Natural killer cell (primary cell): ENCODE measurements around the gene KIRREL3. TPM values are rescaled to one million over a fixed set of nuclear protein-coding genes. Genes with fewer than 3 reads are reported as not detected.

Source experiments
- ATAC-seq, 3 donors: fragments of 150-1000 bp in 2 of 3; fragments of 200-7000 bp in 1 of 3; cut with Tn5 transposase; 1 replicate in 1 of 3; 2 replicates in 2 of 3; pipeline ENCODE4 v1.10.0; 2021; ENCODE audit warnings: mild to moderate bottlenecking in 2 of 3, moderate library complexity in 2 of 3
- DNase-seq, 2 donors: peaks; one replicate each; pipeline versions ENCODE4 v3.0.0 to v3.0.0-alpha.2; 2013 to 2021; ENCODE audit warnings: mixed read lengths in 1 of 2
- H3K27ac ChIP-seq: one replicate; pipeline ENCODE4 v1.5.1; 2013; ENCODE audit warnings: mild to moderate bottlenecking, low read length
- H3K27me3 ChIP-seq: one replicate; pipeline ENCODE4 v1.6.1; 2013; ENCODE audit warnings: low read length; ENCODE audit not compliant: control insufficient read depth, insufficient read depth
- H3K36me3 ChIP-seq: one replicate; pipeline ENCODE4 v1.6.1; 2013; ENCODE audit warnings: low read length; ENCODE audit not compliant: control insufficient read depth, insufficient read depth
- H3K4me1 ChIP-seq: one replicate; pipeline ENCODE4 v1.6.1; 2013; ENCODE audit warnings: low read length; ENCODE audit not compliant: control insufficient read depth, insufficient read depth
- H3K4me3 ChIP-seq: one replicate; pipeline ENCODE4 v1.5.1; 2013; ENCODE audit warnings: low read length
- H3K9me3 ChIP-seq: one replicate; pipeline ENCODE4 v1.6.1; 2013; ENCODE audit warnings: low read length; ENCODE audit not compliant: control insufficient read depth, insufficient read depth
- H3K27ac Mint-ChIP-seq, 2 donors: one replicate each; pipeline ENCODE4 v1.8.0; 2022; ENCODE audit warnings: mild to moderate bottlenecking in 2 of 2, mixed read lengths in 2 of 2, moderate library complexity in 1 of 2
- H3K27me3 Mint-ChIP-seq, 2 donors: one replicate each; pipeline ENCODE4 v1.8.0; 2022; ENCODE audit warnings: low read depth in 2 of 2, mixed read lengths in 2 of 2
- H3K36me3 Mint-ChIP-seq: one replicate; pipeline ENCODE4 v1.8.0; 2022; ENCODE audit warnings: mixed read lengths
- H3K4me1 Mint-ChIP-seq, 2 donors: one replicate each; pipeline ENCODE4 v1.8.0; 2022; ENCODE audit warnings: mixed read lengths in 2 of 2
- H3K4me3 Mint-ChIP-seq: one replicate; pipeline ENCODE4 v1.8.0; 2022; ENCODE audit warnings: mild to moderate bottlenecking, moderate library complexity, mixed read lengths
- H3K9me3 Mint-ChIP-seq, 2 donors: one replicate each; pipeline ENCODE4 v1.8.0; 2022; ENCODE audit warnings: mixed read lengths in 2 of 2
- WGBS: methylation state at CpG from one replicate; pipeline ENCODE4 v1.1.7; 2013; ENCODE audit warnings: missing lambda C conversion rate; ENCODE audit not compliant: insufficient coverage; 5-methylcytosine and 5-hydroxymethylcytosine counted together
- intact Hi-C: fragments of 100-400 bp; cut with micrococcal nuclease; formaldehyde crosslinking; loops from one replicate; pipeline ENCODE4 v1.14.2; 2022
- total RNA-seq, 4 donors: library from RNA; stranded (reverse); fragments of 120-200 nt in 1 of 4; gene quantifications; one replicate each; pipeline versions ENCODE4 v1.2.3 to v1.2.4, GENCODE V29; 2013 to 2022
- TF ChIP-seq, protein P1 (sequence below): fragments of 200-600 bp; IDR thresholded peaks from one replicate; pipeline ENCODE4 v1.8.0; 2022; ENCODE audit warnings: antibody characterized with exemption

Gene KIRREL3
- total RNA-seq, 3 donors from 2014 or later (not counting 1 experiment from before 2014, with no cell fraction given) = not detected

DNA sequence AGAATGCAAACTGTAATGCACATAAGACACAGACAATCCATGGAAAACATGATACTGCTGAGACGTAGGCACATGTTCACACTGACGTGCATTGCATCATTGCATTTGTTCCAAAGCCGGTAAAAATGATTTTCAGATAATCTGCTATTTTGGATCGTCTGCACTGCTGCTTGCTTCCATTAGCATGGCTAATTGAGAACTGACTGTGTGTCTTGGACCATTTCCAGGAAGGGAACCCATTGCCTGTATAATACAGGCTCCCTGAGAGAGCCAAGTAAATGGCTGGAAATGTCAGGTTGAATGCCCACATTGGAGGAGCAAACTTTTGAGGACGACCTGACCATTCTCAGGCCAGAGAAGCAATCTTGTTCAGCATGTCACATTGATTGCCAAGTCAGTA, 340.2 kb downstream of the KIRREL3 start:
- Histone ChIP-seq H3K4me1 (no peaks in the 10 kb centered on the region), H3K9me3 (no peaks in the 10 kb centered on the region), H3K4me3 (no peak overlapping the region), H3K27ac (no peak overlapping the region), H3K36me3 (no peaks in the 10 kb centered on the region), H3K27me3 (no peaks in the 10 kb centered on the region)
- no peaks in the 10 kb centered on the region for H3K4me1 Mint-ChIP-seq
- peaks cover 3 to 30% of the 10 kb centered on the region in 2 donors for H3K27me3 Mint-ChIP-seq
- H3K9me3 Mint-ChIP-seq = no peaks in the 10 kb centered on the region
- H3K36me3 Mint-ChIP-seq = no peaks in the 10 kb centered on the region
- ATAC-seq (no peak), DNase-seq (no peak)
- no peak overlapping the region for H3K4me3 Mint-ChIP-seq
- WGBS = 79% methylated on average over 5 of the region's 5 CpGs
- no peak overlapping the region for H3K27ac Mint-ChIP-seq
- intact Hi-C loops = no loop called here
- TF ChIP-seq, protein P1, sequence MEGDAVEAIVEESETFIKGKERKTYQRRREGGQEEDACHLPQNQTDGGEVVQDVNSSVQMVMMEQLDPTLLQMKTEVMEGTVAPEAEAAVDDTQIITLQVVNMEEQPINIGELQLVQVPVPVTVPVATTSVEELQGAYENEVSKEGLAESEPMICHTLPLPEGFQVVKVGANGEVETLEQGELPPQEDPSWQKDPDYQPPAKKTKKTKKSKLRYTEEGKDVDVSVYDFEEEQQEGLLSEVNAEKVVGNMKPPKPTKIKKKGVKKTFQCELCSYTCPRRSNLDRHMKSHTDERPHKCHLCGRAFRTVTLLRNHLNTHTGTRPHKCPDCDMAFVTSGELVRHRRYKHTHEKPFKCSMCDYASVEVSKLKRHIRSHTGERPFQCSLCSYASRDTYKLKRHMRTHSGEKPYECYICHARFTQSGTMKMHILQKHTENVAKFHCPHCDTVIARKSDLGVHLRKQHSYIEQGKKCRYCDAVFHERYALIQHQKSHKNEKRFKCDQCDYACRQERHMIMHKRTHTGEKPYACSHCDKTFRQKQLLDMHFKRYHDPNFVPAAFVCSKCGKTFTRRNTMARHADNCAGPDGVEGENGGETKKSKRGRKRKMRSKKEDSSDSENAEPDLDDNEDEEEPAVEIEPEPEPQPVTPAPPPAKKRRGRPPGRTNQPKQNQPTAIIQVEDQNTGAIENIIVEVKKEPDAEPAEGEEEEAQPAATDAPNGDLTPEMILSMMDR = no peak

DNA sequence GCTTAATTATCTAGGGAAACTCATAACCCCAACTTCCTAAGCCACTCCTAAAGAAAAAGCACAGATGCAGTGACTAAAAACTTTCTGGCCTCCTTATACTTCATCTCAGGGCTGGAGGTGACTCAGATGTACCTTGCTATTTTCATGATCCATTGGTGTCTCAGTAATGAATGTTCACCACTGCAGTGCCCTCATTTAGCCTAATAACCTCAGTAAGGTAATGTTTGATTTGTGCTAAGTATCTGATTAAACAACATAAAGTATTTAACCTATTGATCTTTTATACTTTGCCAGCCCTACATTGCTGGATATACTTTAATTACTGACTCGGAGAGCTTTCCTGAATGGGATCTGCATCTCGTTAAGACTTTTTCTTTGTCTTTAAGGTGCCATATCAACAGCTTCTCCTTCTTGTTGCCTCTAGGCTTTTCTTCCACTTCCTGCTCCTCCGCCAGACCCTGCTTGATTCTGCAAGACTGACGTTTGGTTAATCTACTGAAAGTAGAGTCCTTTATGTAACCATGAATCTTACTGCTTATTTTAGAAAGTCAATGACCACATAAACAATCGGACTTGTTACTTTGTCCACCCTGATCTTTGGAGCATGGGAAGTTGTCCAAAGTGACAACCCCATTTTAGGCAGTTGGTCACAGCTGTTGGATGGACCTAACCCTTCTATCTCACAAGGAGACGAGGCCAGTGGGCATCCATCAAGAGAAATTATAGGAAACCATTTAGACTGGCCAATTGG, 342.1 kb downstream of the KIRREL3 start:
- TF ChIP-seq, protein P1 = no peak
- 68% methylated on average over 6 of the region's 6 CpGs for WGBS
- H3K9me3 Mint-ChIP-seq = no peaks in the 10 kb centered on the region

GRCh38 chr11:126655807-126656128, 344.8 kb downstream of the KIRREL3 start:
- no peaks in the 10 kb centered on the region for H3K36me3 ChIP-seq
- no peaks in the 10 kb centered on the region for H3K36me3 Mint-ChIP-seq
- H3K4me1 Mint-ChIP-seq = no peaks in the 10 kb centered on the region
- H3K27ac Mint-ChIP-seq = no peak overlapping the region
- intact Hi-C loops = no loop called here
- TF ChIP-seq, protein P1 = no peak
- H3K9me3 ChIP-seq = no peaks in the 10 kb centered on the region
- no peak overlapping the region for H3K4me3 ChIP-seq
- no peak overlapping the region for H3K4me3 Mint-ChIP-seq
- no peaks in the 10 kb centered on the region for H3K9me3 Mint-ChIP-seq
- 82% methylated on average over 2 of the region's 2 CpGs for WGBS
- no peak for DNase-seq
- no peaks in the 10 kb centered on the region for H3K4me1 ChIP-seq
- H3K27me3 ChIP-seq = no peaks in the 10 kb centered on the region
- H3K27ac ChIP-seq = no peak overlapping the region
- ATAC-seq = no peak
- H3K27me3 Mint-ChIP-seq = peaks cover 6 to 25% of the 10 kb centered on the region in 2 donors

More for the DNA sequence above, 342.1 kb downstream of the KIRREL3 start:
- H3K4me1 Mint-ChIP-seq = no peaks in the 10 kb centered on the region
- Histone ChIP-seq H3K27me3 (no peaks in the 10 kb centered on the region), H3K9me3 (no peaks in the 10 kb centered on the region), H3K4me3 (no peak overlapping the region), H3K4me1 (no peaks in the 10 kb centered on the region), H3K27ac (no peak overlapping the region), H3K36me3 (no peaks in the 10 kb centered on the region)
- no peak overlapping the region for H3K27ac Mint-ChIP-seq
- no peak overlapping the region for H3K4me3 Mint-ChIP-seq
- no peaks in the 10 kb centered on the region for H3K36me3 Mint-ChIP-seq
- ATAC-seq = no peak
- DNase-seq = no peak
- intact Hi-C loops = no loop called here
- H3K27me3 Mint-ChIP-seq = peaks cover 5 to 15% of the 10 kb centered on the region in 2 donors
